PC-3 (cell line): ENCODE results near the gene PGC. TPM values are rescaled to one million over a fixed set of nuclear protein-coding genes. Genes with fewer than 3 reads are reported as not detected.
A peak's percentile ranks its signal among the peaks of the same experiment; 100 is the strongest.

Experiments
- ATAC-seq: fragments of 200-7000 bp; cut with Tn5 transposase; 2 replicates; pipeline ENCODE4 v1.9.1; 2020; ENCODE audit warnings: mild to moderate bottlenecking, moderate library complexity
- BruUV-seq: library from RNA; stranded (reverse); fragments of 400-500 nt; replicated peaks from 2 replicates; lab custom pipeline; 2021; lab: Mats Ljungman, UMichigan
- CTCF ChIA-PET: fragments of 300-600 bp; sonication (Branson Sonifier 250); formaldehyde crosslinking; loops from one replicate; lab custom pipeline; 2022; ENCODE audit warnings: antibody characterized with exemption; lab: Charles Lee
- POLR2A ChIA-PET: fragments of 300-600 bp; sonication (Branson Sonifier 250); formaldehyde crosslinking; loops from one replicate; lab custom pipeline; 2022; ENCODE audit warnings: antibody characterized with exemption; ENCODE audit not compliant: unreplicated experiment; lab: Charles Lee
- DNase-seq: peaks from one replicate; pipeline ENCODE4 v3.0.0-alpha.2; 2015
- H2AFZ ChIP-seq: fragments of 300-600 bp; sonication (generic); 2 replicates; pipeline ENCODE4 v1.6.0; 2016; ENCODE audit warnings: antibody characterized with exemption, low read length
- H3F3A ChIP-seq: fragments of 300-600 bp; sonication (generic); one replicate; pipeline ENCODE4 v1.6.0; 2017; ENCODE audit warnings: antibody characterized with exemption, low read length, control low read depth, mild to moderate bottlenecking; ENCODE audit not compliant: unreplicated experiment
- H3K27ac ChIP-seq: fragments of 300-600 bp; sonication (generic); 2 replicates; pipeline ENCODE4 v1.5.1; 2016; ENCODE audit warnings: mild to moderate bottlenecking, low read length
- H3K27me3 ChIP-seq: fragments of 300-600 bp; sonication (generic); 2 replicates; pipeline ENCODE4 v1.6.1; 2016; ENCODE audit warnings: low read length, mixed read lengths
- H3K36me3 ChIP-seq: fragments of 300-600 bp; sonication (generic); 2 replicates; pipeline ENCODE4 v1.6.1; 2016; ENCODE audit warnings: low read depth, mixed run types, low read length, mixed read lengths
- H3K4me1 ChIP-seq: fragments of 300-600 bp; sonication (generic); 2 replicates; pipeline ENCODE4 v1.5.1; 2016; ENCODE audit warnings: low read length; ENCODE audit not compliant: insufficient read depth
- H3K4me2 ChIP-seq: fragments of 300-600 bp; sonication (generic); 2 replicates; pipeline ENCODE4 v1.6.0; 2016; ENCODE audit warnings: low read length
- H3K4me3 ChIP-seq: fragments of 300-600 bp; sonication (generic); 2 replicates; pipeline ENCODE4 v1.5.1; 2016; ENCODE audit warnings: mild to moderate bottlenecking, low read length, mixed read lengths
- H3K79me2 ChIP-seq: fragments of 300-600 bp; sonication (generic); 2 replicates; pipeline ENCODE4 v1.6.1; 2017; ENCODE audit warnings: low read length, mixed read lengths
- H3K9ac ChIP-seq: fragments of 300-600 bp; sonication (generic); 2 replicates; pipeline ENCODE4 v1.6.0; 2016; ENCODE audit warnings: mild to moderate bottlenecking, low read length
- H3K9me2 ChIP-seq: fragments of 300-600 bp; sonication (generic); replicated peaks from 2 replicates; pipeline ENCODE4 v1.6.1; 2016; ENCODE audit warnings: mixed run types, low read length, mixed read lengths
- H3K9me3 ChIP-seq: fragments of 300-600 bp; sonication (generic); 2 replicates; pipeline ENCODE4 v1.6.1; 2016; ENCODE audit warnings: low read length, mixed read lengths
- H4K20me1 ChIP-seq: fragments of 300-600 bp; sonication (generic); 2 replicates; pipeline ENCODE4 v1.6.1; 2016; ENCODE audit warnings: low read length, mixed read lengths
- EZH2 ChIP-seq: fragments of 300-600 bp; sonication (generic); IDR thresholded peaks from one replicate; pipeline ENCODE4 v1.6.1; 2017; ENCODE audit warnings: antibody characterized with exemption, mild to moderate bottlenecking, low read length; ENCODE audit not compliant: unreplicated experiment
- EZH2phosphoT487 ChIP-seq: fragments of 300-600 bp; sonication (generic); IDR thresholded peaks from 2 replicates; pipeline ENCODE4 v1.6.1; 2018; ENCODE audit warnings: mild to moderate bottlenecking, antibody characterized with exemption, low read length, borderline replicate concordance
- intact Hi-C: fragments of 100-400 bp; cut with micrococcal nuclease; formaldehyde crosslinking; loops from 2 replicates; pipeline ENCODE4 v1.9.0; 2023
- total RNA-seq: library from RNA; depleted of rRNA; stranded (reverse); fragments of >200 nt; gene quantifications from 2 replicates; pipeline ENCODE4 v1.2.3, GENCODE V29; 2014
- TF ChIP-seq, protein P1 (sequence below): fragments of 300-600 bp; sonication (generic); conservative IDR thresholded peaks from 2 replicates; pipeline ENCODE4 v1.5.1; 2017; ENCODE audit warnings: antibody characterized with exemption, low read depth, mild to moderate bottlenecking, low read length

Gene PGC
- total RNA-seq, 1 experiment from 2014 or later, result not detected

DNA sequence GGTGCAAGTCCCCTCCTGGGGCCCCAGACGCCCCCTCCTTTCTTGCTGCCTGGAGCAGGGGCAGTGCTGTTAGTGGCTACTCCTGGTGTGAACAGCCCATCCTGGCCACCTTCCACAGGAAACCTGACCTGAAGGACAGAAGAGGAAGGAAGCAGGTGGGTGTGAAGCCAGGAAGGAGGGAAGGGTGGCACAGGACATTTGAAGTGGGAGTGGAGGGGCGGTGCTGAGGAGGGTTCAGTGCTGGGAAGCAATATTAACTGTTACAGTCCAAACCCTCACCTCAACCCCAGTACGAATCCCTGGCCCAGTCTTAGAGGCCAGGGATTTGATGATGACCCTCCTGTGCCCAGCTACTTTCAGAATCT lies 34.2 kb upstream of the PGC start:
- H3K36me3 ChIP-seq, result no peaks in the 10 kb centered on the region
- no peaks in the 10 kb centered on the region for H3K9me3 ChIP-seq
- H3K9me2 ChIP-seq, result no peaks in the 10 kb centered on the region
- ATAC-seq (peak; percentile 30), DNase-seq (peak; percentile 33)
- ChIA-PET CTCF (no interaction called here), POLR2A (interaction anchor here (0.5 kb wide), 1 partner anchor 145 kb away, joined by 3 read pairs; no protein-coding TSS in a partner anchor)
- H2AFZ ChIP-seq, result peak overlapping the region; percentile 99
- H3K4me2 ChIP-seq, result peak overlapping the region; percentile 99
- peak overlapping the region; percentile 93 for H3K4me3 ChIP-seq
- BruUV-seq, result TSS peak; percentile 36
- no peaks in the 10 kb centered on the region for H3F3A ChIP-seq
- H4K20me1 ChIP-seq, result no peaks in the 10 kb centered on the region
- H3K79me2 ChIP-seq, result peaks cover 6% of the 10 kb centered on the region; the same call in 1 of the 2 replicates
- intact Hi-C loops, result loop anchor here (10.0 kb wide), 1 partner anchor 443 kb away; no protein-coding TSS in a partner anchor
- peaks cover 22% of the 10 kb centered on the region for H3K4me1 ChIP-seq
- H3K9ac ChIP-seq, result no peak overlapping the region
- TF ChIP-seq EZH2, result no peak
- no peak for TF ChIP-seq EZH2phosphoT487
- no peaks in the 10 kb centered on the region for H3K27me3 ChIP-seq
- H3K27ac ChIP-seq, result no peak overlapping the region

GRCh38 chr6:41780551-41781365 lies 33.6 kb upstream of the PGC start, which contains the start of gene PRICKLE4:
Gene PRICKLE4, plus strand, starts transcription at chr6:41780782. Its CDS starts 2,692 bp downstream, at chr6:41783474.
- Histone ChIP-seq H3K27me3 (no peaks in the 10 kb centered on the region), H3K27ac (no peak within 1 kb of the TSS), H2AFZ (peak within 1 kb of the TSS; percentile 99), H3K9me3 (no peaks in the 10 kb centered on the region), H3F3A (no peaks in the 10 kb centered on the region), H3K79me2 (peaks cover 6% of the 10 kb centered on the region; the same call in 1 of the 2 replicates), H3K4me3 (peak within 1 kb of the TSS; percentile 93), H3K4me2 (peak within 1 kb of the TSS; percentile 99), H3K9ac (peak within 1 kb of the TSS; percentile 67), H4K20me1 (no peaks in the 10 kb centered on the region), H3K9me2 (no peaks in the 10 kb centered on the region), H3K36me3 (no peaks in the 10 kb centered on the region; the same call in 1 of the 2 replicates), H3K4me1 (peaks cover 18% of the 10 kb centered on the region)
- peak; percentile 18 for ATAC-seq
- no TSS peak for BruUV-seq
- intact Hi-C loops, result loop anchor here (1.0 to 10.0 kb wide), 2 partner anchors 264 to 444 kb away; no protein-coding TSS in a partner anchor
- POLR2A ChIA-PET, result interaction anchor here (0.5 kb wide), 1 partner anchor 144 kb away, joined by 3 read pairs; no protein-coding TSS in a partner anchor
- peak; percentile 35 for DNase-seq
- CTCF ChIA-PET, result interaction anchor here (0.5 kb wide), 1 partner anchor 26 kb away, joined by 4 read pairs; no protein-coding TSS in a partner anchor
- no peak for TF ChIP-seq EZH2
- TF ChIP-seq EZH2phosphoT487, result no peak

DNA sequence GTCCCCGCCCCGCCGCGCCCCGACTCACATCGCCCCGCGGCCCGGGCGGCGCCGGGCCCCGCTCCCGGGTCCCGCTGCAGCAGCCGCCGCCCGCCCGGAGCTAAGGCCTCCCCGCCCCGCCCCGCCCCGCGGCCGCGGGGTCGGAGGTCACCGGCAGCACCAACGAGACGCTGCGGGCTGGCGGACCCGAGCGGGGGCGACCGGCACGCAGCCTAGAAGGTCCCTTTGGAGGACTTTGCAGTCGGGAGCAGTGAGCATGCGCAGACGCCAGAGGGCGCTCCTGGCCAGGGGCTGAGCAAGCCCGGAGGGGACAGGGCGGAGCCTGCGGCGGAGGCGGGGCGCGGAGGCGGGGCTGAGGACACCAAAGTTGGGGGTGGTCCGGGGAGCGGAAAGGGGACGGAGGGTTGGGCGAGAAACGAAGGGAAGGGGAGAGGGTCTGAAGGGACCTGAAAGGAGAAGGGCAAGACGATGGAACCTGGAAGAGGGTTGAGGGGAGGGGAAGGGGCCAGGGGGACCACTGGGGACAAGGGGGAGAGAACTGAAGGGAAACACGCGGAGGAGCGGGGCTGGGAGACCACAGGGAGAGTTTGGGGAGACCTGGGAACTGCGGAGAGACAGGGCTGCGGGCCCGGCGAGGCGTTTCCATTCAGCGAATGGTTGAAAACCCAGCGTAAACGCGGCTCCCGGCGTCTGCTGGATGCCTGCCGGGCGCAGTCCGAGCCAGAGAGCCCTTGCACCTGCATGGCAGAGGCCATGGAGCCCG lies 32.8 kb upstream of the PGC start, which contains the start of gene FRS3:
FRS3 (minus strand) TSS at position 113 of the 763 bp plus-strand sequence. CDS start 2,913 bp downstream, outside the sequence.
- no TSS peak for BruUV-seq
- DNase-seq, result peak; percentile 98
- POLR2A ChIA-PET, result interaction anchor here (0.6 kb wide), 1 partner anchor 88 kb away, joined by 5 read pairs; no protein-coding TSS in a partner anchor

More for the DNA sequence above, 32.8 kb upstream of the PGC start, which contains the start of gene FRS3:
- Histone ChIP-seq H4K20me1 (no peaks in the 10 kb centered on the region), H3K36me3 (no peaks in the 10 kb centered on the region; the same call in 1 of the 2 replicates), H3K4me1 (peaks cover 15% of the 10 kb centered on the region), H3K4me2 (peak within 1 kb of the TSS; percentile 99), H3F3A (no peaks in the 10 kb centered on the region), H3K9me3 (no peaks in the 10 kb centered on the region), H3K9ac (peak within 1 kb of the TSS; percentile 67), H2AFZ (peak within 1 kb of the TSS; percentile 99), H3K79me2 (peaks cover 6% of the 10 kb centered on the region; the same call in 1 of the 2 replicates), H3K9me2 (no peaks in the 10 kb centered on the region), H3K27ac (no peak within 1 kb of the TSS), H3K27me3 (no peaks in the 10 kb centered on the region), H3K4me3 (peak within 1 kb of the TSS; percentile 93)
- TF ChIP-seq EZH2, result no peak
- TF ChIP-seq, protein P1, sequence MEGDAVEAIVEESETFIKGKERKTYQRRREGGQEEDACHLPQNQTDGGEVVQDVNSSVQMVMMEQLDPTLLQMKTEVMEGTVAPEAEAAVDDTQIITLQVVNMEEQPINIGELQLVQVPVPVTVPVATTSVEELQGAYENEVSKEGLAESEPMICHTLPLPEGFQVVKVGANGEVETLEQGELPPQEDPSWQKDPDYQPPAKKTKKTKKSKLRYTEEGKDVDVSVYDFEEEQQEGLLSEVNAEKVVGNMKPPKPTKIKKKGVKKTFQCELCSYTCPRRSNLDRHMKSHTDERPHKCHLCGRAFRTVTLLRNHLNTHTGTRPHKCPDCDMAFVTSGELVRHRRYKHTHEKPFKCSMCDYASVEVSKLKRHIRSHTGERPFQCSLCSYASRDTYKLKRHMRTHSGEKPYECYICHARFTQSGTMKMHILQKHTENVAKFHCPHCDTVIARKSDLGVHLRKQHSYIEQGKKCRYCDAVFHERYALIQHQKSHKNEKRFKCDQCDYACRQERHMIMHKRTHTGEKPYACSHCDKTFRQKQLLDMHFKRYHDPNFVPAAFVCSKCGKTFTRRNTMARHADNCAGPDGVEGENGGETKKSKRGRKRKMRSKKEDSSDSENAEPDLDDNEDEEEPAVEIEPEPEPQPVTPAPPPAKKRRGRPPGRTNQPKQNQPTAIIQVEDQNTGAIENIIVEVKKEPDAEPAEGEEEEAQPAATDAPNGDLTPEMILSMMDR, result peak; percentile 88
- ATAC-seq, result peak; percentile 82
- intact Hi-C loops, result loop anchor here (1.0 to 10.0 kb wide), 3 partner anchors 175 to 445 kb away; no protein-coding TSS in a partner anchor
- CTCF ChIA-PET, result interaction anchor here (0.6 to 1.2 kb wide), 8 partner anchors 39 to 581 kb away, joined by 3 to 5 read pairs (median 3); partner anchors contain the start of genes BYSL and MED20
